Endodermal cell (in vitro differentiated cells): ENCODE results near the gene TMCO1. TPM values are rescaled to one million over a fixed set of nuclear protein-coding genes. Genes with fewer than 3 reads are reported as not detected.

Experiments used
- DNase-seq: peaks from one replicate; pipeline ENCODE4 v3.0.0-alpha.2; 2017
- H3K27ac ChIP-seq: 2 replicates; pipeline ENCODE4 v1.5.1; 2013; ENCODE audit warnings: mild to moderate bottlenecking, low read depth, low read length, moderate library complexity
- H3K27me3 ChIP-seq: 2 replicates; pipeline ENCODE4 v1.6.1; 2013; ENCODE audit warnings: mild to moderate bottlenecking, low read length, moderate library complexity; ENCODE audit not compliant: insufficient read depth, control insufficient read depth, poor library complexity, severe bottlenecking
- H3K36me3 ChIP-seq: 2 replicates; pipeline ENCODE4 v1.7.0; 2013; ENCODE audit warnings: mild to moderate bottlenecking, low read length, moderate library complexity; ENCODE audit not compliant: control insufficient read depth, insufficient read depth
- H3K4me1 ChIP-seq: one replicate; pipeline ENCODE4 v1.7.0; 2013; ENCODE audit warnings: low read length; ENCODE audit not compliant: control insufficient read depth, insufficient read depth
- H3K4me3 ChIP-seq: 2 replicates; pipeline ENCODE4 v1.5.1; 2013; ENCODE audit warnings: mild to moderate bottlenecking, low read length, moderate library complexity
- H3K9ac ChIP-seq: 2 replicates; pipeline ENCODE4 v1.6.1; 2013; ENCODE audit warnings: mild to moderate bottlenecking, low read length, moderate library complexity; ENCODE audit not compliant: poor library complexity, severe bottlenecking; ENCODE audit errors: extremely low read depth
- H3K9me3 ChIP-seq: 2 replicates; pipeline ENCODE4 v1.6.1; 2013; ENCODE audit warnings: mild to moderate bottlenecking, low read length, moderate library complexity; ENCODE audit not compliant: control insufficient read depth
- H3K27ac Mint-ChIP-seq: 2 replicates; pipeline ENCODE4 v1.8.0; 2020; ENCODE audit warnings: mixed read lengths
- H3K27me3 Mint-ChIP-seq: 2 replicates; pipeline ENCODE4 v1.8.0; 2021; ENCODE audit warnings: mild to moderate bottlenecking, mixed read lengths; ENCODE audit not compliant: insufficient read depth
- H3K36me3 Mint-ChIP-seq: 2 replicates; pipeline ENCODE4 v1.8.0; 2020; ENCODE audit warnings: low read depth, mixed read lengths
- H3K4me1 Mint-ChIP-seq: 2 replicates; pipeline ENCODE4 v1.8.0; 2020; ENCODE audit warnings: mixed read lengths
- H3K4me3 Mint-ChIP-seq: 2 replicates; pipeline ENCODE4 v1.8.0; 2020; ENCODE audit warnings: mild to moderate bottlenecking, moderate library complexity, mixed read lengths
- H3K9me3 Mint-ChIP-seq: 2 replicates; pipeline ENCODE4 v1.8.0; 2020; ENCODE audit warnings: mild to moderate bottlenecking, mixed read lengths
- WGBS, 2 experiments: methylation state at CpG; one replicate each; pipeline versions ENCODE4 v1.1.5 to v1.1.7; 2013; ENCODE audit warnings: missing lambda C conversion rate in 2 of 2, mixed read lengths in 1 of 2; ENCODE audit not compliant: insufficient coverage in 1 of 2, insufficient read length in 1 of 2; 5-methylcytosine and 5-hydroxymethylcytosine counted together
- long read RNA-seq, 4 experiments: library from polyadenylated mRNA in 2 of 4; library from RNA in 1 of 4; library from capped mRNA in 1 of 4; stranded (forward) in 3 of 4; unstranded in 1 of 4; transcript quantifications; one replicate each; pipeline ENCODE4 v2.0.0, GENCODE V29; 2020 to 2021; ENCODE audit warnings: inconsistent platforms in 1 of 4
- polyA plus RNA-seq, 2 experiments: library from polyadenylated mRNA; stranded (reverse); fragments of 50-300 nt; gene quantifications; one replicate each; pipeline ENCODE4 v1.2.3, GENCODE V29; 2013
- total RNA-seq, 2 donors: library from RNA; stranded (reverse); fragmentation: NEBNext Ultra II Directional in 1 of 2; extraction: Animal tissue kit (Norgen Biotek cat#: 25700) in 1 of 2; gene quantifications; 2 replicates in 1 of 2; 3 replicates in 1 of 2; pipeline ENCODE4 v1.2.1, GENCODE V29; 2021
- TF ChIP-seq, protein P1 (sequence below): fragments of 200-600 bp; sonication (generic); conservative IDR thresholded peaks from 2 replicates; pipeline ENCODE4 v1.5.0; 2021; ENCODE audit warnings: antibody characterized with exemption, mild to moderate bottlenecking

Gene TMCO1, protein sequence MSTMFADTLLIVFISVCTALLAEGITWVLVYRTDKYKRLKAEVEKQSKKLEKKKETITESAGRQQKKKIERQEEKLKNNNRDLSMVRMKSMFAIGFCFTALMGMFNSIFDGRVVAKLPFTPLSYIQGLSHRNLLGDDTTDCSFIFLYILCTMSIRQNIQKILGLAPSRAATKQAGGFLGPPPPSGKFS
- total RNA-seq, result 10 to 100 TPM; 76.2 to 79.6 TPM
- 87.7 TPM for polyA plus RNA-seq (2013, experiment 1 of 2)
- 81.1 TPM for polyA plus RNA-seq (2013, experiment 2 of 2)
- long read RNA-seq, experiment 1, full-length matches to known transcripts, result 30 of 40 reads
- long read RNA-seq, experiment 1, partial matches to known transcripts, result 3 of 40 reads
- long read RNA-seq, experiment 1, other reads (novel, unspliced or antisense), result 7 of 40 reads
- long read RNA-seq, experiment 2, full-length matches to known transcripts, result 84 of 94 reads
- long read RNA-seq, experiment 2, partial matches to known transcripts, result 2 of 94 reads
- long read RNA-seq, experiment 2, other reads (novel, unspliced or antisense), result 8 of 94 reads
- long read RNA-seq, experiment 3, full-length matches to known transcripts, result 188 of 204 reads
- long read RNA-seq, experiment 3, partial matches to known transcripts, result 4 of 204 reads
- long read RNA-seq, experiment 3, other reads (novel, unspliced or antisense), result 12 of 204 reads
- long read RNA-seq, experiment 4, full-length matches to known transcripts, result 184 of 238 reads
- long read RNA-seq, experiment 4, partial matches to known transcripts, result 44 of 238 reads
- long read RNA-seq, experiment 4, other reads (novel, unspliced or antisense), result 10 of 238 reads

GRCh38 chr1:165768513-165769394, at the start of gene TMCO1:
Gene TMCO1, minus strand, starts transcription at chr1:165768868. Its CDS starts 117 bp downstream, at chr1:165768751.
- H3K9me3 ChIP-seq, result no peaks in the 10 kb centered on the region
- H3K27ac Mint-ChIP-seq, result peak within 1 kb of the TSS; percentile 92
- peak within 1 kb of the TSS; percentile 82 for H3K9ac ChIP-seq
- WGBS, 2 experiments, result 0 to 1% methylated on average over 38 to 56 of the region's 56 CpGs
- TF ChIP-seq, protein P1, sequence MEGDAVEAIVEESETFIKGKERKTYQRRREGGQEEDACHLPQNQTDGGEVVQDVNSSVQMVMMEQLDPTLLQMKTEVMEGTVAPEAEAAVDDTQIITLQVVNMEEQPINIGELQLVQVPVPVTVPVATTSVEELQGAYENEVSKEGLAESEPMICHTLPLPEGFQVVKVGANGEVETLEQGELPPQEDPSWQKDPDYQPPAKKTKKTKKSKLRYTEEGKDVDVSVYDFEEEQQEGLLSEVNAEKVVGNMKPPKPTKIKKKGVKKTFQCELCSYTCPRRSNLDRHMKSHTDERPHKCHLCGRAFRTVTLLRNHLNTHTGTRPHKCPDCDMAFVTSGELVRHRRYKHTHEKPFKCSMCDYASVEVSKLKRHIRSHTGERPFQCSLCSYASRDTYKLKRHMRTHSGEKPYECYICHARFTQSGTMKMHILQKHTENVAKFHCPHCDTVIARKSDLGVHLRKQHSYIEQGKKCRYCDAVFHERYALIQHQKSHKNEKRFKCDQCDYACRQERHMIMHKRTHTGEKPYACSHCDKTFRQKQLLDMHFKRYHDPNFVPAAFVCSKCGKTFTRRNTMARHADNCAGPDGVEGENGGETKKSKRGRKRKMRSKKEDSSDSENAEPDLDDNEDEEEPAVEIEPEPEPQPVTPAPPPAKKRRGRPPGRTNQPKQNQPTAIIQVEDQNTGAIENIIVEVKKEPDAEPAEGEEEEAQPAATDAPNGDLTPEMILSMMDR, result peak; percentile 53
- H3K36me3 ChIP-seq, result peaks cover 37% of the 10 kb centered on the region
- H3K4me1 Mint-ChIP-seq, result peaks cover 20% of the 10 kb centered on the region
- H3K4me1 ChIP-seq, result no peaks in the 10 kb centered on the region
- H3K27me3 Mint-ChIP-seq, result no peaks in the 10 kb centered on the region
- peaks cover 40% of the 10 kb centered on the region for H3K36me3 Mint-ChIP-seq
- H3K27me3 ChIP-seq, result no peaks in the 10 kb centered on the region
- H3K4me3 Mint-ChIP-seq, result peak within 1 kb of the TSS; percentile 79
- peak within 1 kb of the TSS; percentile 98 for H3K4me3 ChIP-seq
- DNase-seq, result peak; percentile 98
- no peaks in the 10 kb centered on the region for H3K9me3 Mint-ChIP-seq
- peak within 1 kb of the TSS; percentile 82 for H3K27ac ChIP-seq

DNA sequence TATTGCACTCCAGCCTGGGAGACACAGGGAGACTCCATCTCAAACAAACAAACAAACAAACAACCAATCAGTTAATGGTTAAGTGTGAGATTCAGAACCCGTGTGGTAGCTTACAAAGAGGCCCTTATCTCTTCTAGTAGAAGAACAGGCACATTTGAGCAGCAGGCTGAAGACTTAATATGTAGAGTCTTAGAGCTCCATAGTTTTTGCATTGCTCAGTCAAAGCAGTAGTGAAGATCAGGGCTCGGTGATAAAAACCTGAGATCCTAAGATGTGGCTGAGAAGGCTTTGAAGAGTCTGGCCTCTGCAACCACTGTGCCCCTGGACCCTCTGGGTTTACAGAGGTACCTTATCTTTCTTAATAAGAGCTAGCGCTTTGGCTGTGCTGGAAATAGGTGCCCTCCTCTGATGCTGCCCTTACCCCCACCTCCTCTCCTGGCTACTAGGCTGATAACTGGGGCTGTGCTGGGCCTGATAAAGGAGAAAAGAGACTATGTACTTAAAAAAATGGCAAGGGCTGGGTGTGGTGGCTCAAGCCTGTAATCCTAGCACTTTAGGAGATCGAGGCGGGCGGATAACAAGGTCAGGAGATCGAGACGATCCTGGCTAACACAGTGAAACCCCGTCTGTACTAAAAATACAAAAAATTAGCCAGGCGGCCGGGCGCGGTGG, 48.3 kb upstream of the TMCO1 start:
- no peak for DNase-seq
- H3K9me3 ChIP-seq, result no peaks in the 10 kb centered on the region
- TF ChIP-seq, protein P1, result no peak
- Mint-ChIP-seq H3K36me3 (no peaks in the 10 kb centered on the region), H3K4me3 (no peak overlapping the region), H3K27me3 (no peaks in the 10 kb centered on the region), H3K27ac (peak overlapping the region; percentile 62), H3K4me1 (peaks cover 35% of the 10 kb centered on the region), H3K9me3 (peaks cover 2% of the 10 kb centered on the region)
- H3K36me3 ChIP-seq, result no peaks in the 10 kb centered on the region
- WGBS, 2 experiments, result 70 to 84% methylated on average over 7 to 9 of the region's 13 CpGs
- H3K4me1 ChIP-seq, result peaks cover 11% of the 10 kb centered on the region
- H3K27me3 ChIP-seq, result no peaks in the 10 kb centered on the region
- no peak overlapping the region for H3K4me3 ChIP-seq
- no peak overlapping the region for H3K9ac ChIP-seq
- no peak overlapping the region for H3K27ac ChIP-seq
